HG03558 (cell line): ENCODE data around the gene RMI2.

Source experiments
- ATAC-seq: cut with Tn5 transposase; IDR thresholded peaks from one replicate; pipeline ENCODE4 v1.9.1; 2021; ENCODE audit warnings: moderate number of reproducible peaks; ENCODE audit not compliant: unreplicated experiment; ENCODE audit errors: extremely low read depth

The RMI2 gene

GRCh38 chr16:11327277-11328171, 17.7 kb upstream of the RMI2 start:
- ATAC-seq = no peak

GRCh38 chr16:11328172-11329070, 16.8 kb upstream of the RMI2 start:
- peak; percentile 60 for ATAC-seq

DNA sequence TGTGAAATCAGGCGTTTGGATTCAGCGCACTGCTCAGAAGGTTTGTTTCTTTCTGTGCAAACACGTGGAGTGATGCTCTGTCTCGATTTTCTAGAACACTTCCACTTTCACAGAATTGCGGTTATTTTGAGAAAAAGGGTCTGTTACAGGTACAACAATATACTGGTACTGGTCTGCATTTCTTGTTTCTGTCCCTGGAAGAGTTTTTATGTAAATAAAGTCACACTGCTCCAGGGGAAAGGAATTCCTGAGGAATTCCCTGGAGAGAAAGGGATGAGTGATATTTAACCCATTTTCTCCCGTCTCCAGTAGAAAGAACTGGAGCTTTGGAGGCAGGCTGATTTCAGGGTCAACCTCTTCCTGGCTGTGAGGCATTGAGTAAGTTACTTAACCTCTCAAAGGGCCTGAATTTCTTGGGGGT, 16.2 kb upstream of the RMI2 start:
- no peak for ATAC-seq

- no peak for ATAC-seq
Observed at GRCh38 chr16:11329891-11330290, 15.4 kb upstream of the RMI2 start.

GRCh38 chr16:11330526-11331237, 14.6 kb upstream of the RMI2 start:
- ATAC-seq = no peak

DNA sequence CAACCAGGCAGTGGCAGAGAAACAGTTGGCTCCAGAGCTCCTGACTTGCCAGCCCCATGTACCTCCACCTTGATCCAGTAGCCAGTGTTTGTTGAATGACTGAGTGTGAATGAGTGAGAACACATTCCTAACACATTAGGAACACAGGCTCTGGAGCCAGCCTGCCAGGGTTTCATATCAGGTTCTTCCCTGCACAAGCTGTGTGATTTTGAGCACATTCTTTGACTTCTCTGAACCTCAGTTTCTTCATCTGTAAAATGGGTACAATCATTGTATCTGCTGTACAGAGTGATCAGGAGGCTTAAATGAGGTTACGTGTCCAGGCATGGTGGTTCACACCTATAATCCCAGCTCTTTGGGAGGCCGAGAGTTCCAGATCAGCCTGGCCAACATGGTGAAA, 13.3 kb upstream of the RMI2 start:
- no peak for ATAC-seq

DNA sequence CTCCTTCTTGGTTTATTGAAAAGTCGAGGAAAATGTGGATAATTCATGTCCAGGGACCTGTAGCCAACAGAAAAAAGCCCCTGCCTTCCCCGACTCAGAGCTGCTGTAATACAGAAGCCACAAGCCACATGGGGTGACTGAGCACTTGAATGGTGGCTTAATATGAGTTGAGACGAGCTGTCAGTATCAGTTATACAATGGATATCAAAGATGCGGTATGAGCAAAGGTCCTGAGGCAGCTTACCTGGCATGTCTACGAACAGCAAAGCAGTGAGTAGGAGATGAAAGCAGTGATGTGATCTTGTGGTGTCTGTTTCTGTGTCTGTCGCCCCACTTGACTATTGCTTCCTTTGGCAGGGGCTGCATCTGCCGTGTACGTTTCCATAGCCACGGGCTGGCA, 12.2 kb upstream of the RMI2 start:
- ATAC-seq = no peak

- no peak for ATAC-seq
Observed at GRCh38 chr16:11333702-11334101, 11.6 kb upstream of the RMI2 start.

- ATAC-seq = no peak
Observed at GRCh38 chr16:11334831-11335404, 10.3 kb upstream of the RMI2 start.

- no peak for ATAC-seq
Observed at GRCh38 chr16:11339075-11339474, 6.2 kb upstream of the RMI2 start.

DNA sequence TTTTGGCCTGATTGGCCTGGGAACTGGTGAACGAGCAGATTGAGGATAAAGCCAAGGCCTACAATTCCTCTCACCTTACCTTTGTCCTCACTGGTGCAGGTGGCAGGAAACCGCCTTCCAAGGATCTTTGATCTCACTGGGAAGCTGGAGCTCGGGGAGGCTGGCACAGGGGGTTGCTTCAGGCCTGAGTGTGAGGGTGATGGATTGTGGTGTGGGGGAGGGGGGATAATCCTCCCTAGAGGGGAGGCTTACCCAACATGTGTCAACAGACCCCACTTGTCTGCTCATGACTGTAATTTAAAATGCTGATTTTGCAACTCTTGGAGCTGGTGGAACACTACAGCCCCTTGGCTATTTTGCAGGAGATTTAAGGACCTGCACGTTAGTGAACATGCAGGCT, 4.5 kb upstream of the RMI2 start:
- ATAC-seq = no peak

- ATAC-seq = no peak
Observed at GRCh38 chr16:11341371-11341770, 3.9 kb upstream of the RMI2 start.

DNA sequence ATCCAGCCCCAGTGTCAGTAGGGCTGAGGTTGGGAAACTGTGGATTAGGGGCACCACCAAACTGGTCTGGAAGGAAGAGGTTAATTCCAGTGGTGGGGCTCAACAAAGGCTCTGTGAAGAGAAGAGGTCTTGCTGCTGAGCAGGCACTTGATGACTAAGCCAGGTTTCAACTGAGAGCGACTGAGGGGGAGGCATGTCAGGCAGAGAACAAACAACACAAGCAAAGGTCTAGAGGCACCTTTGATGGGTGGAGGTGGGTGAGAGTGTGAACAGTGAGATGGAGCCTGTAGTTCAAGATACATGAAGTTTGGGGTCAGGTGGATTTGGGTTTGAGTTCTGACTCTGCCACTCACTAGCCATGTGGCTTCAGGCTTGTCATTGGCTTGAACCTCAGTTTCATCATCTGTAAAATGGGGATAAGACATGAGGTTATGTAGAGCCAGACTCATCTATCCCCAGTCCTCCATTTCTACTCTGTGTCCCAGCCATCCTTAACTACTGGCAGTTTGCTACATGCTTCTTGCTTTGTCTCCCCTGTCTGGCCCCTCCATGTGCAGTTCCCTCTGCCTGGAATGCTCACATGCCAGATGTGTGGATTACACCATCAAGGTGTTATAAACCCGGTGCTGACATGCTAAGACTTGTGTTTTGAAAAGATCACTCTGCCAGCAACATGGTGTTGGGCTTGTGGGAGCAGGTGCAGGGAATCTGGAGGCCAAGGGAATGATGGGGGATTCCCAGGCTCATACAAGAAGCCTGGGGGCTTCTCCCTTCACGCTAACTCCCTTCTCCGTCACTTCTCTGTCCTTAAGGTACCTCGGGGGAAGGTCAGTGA, 3.0 kb upstream of the RMI2 start:
- ATAC-seq = no peak

- no peak for ATAC-seq
Observed at GRCh38 chr16:11346700-11347319, 1.6 kb downstream of the RMI2 start.

DNA sequence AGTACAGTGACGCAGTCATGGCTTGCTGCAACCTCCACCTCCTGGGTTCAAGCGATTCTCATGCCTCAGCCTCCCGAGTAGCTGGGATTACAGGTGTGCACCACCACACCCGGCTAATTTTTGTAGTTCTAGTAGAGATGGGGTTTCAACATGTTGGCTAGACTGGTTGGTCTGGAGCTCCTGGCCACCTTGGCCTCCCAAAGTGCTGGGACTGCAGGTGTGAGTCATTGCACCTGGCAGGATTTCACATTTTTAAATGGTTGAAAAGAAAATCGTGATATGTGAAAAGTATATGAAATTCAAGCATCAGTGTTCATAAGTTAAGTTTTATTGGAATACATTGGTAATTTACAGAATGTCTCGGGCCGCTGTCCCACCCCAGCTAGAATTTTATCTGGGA, 2.6 kb downstream of the RMI2 start:
- ATAC-seq = no peak

DNA sequence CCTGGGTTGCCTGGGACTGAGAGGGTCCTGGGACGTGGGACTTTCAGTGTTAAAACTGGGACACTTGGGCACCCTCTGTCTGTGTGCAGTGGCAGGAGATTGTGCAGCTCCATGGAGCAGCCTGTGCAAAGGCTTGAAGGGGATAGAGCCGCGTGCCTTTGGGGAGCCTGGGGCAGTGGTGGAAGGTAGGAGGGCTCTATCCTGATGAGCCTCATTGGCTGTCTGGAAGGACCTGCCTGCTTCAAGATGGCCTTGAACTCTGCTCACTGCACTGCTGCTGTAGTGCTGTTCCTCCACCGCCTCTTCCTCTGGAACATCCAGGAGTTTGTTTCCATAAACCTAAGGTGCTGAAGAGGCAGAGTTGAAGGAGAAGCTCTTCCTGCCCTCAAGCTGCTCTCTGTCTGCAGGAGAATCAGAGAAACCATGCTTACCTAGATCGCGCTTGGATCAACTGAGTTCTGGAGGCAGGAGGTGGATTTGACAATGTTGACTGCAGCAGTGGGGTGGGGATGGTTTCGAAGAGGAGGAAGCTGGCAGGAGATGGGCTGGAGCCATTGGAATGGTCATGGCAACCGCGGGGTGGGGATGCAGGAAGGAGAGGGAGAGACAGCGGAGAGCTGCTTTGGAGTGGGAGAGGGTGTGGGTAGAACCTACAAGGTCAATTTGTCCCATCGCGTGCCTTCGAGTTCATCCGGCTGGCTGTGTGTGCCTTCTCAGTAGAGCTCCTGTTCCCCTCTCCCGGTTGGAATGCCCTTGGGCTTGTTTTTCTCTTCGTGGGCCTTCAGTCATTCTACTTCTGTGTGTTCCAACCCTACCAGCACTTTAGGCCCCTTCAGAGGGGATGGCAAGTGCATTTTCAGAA, 3.7 kb downstream of the RMI2 start:
- no peak for ATAC-seq

DNA sequence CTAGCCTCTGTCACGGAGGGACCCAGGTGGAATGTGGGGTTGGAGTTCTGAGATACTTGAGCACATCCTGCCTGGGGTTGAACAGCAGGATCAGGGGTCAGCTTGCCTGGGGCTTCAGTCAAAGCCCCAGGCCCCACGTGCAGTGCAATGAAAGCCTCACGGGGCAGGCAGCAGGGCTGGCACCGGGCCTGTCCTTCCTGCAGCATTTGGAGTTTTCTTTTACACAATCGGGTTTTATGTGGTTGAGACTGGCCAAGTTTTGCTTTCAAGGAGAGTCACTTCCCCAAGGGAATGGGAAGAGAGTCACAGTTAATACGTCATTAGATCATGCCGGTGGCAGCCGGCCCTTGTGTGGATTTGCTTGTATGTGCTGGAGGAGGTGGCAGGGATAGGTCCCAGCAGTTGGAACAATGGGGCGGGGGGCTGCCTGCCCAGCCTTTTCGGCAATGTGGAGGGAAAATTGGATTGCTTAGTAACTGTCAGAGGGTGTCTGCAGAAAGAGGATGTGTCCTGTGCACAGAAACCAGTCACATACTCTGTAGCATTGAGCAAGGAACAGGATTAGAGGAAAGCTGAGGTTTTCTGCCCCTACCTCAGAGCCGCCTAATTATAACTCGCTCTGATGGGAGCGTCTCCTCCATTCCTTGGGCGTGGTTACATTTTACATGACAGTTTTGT, 4.5 kb downstream of the RMI2 start:
- ATAC-seq = no peak

- ATAC-seq = no peak
Observed at GRCh38 chr16:11350519-11350918, 5.3 kb downstream of the RMI2 start.
